Measurements from ENCODE around the gene LRRC8B. TPM values are rescaled to one million over a fixed set of nuclear protein-coding genes. Genes with fewer than 3 reads are reported as not detected.
A peak's percentile ranks its signal among the peaks of the same experiment; 100 is the strongest.
"Not testable (repeated sequence)": the region's sequence is repeated elsewhere in the genome, so short reads cannot be mapped to it uniquely, and the experiment has no call there.

Gene LRRC8B
- total RNA-seq, 1 donor from 2014 or later: 19.1 TPM

DNA sequence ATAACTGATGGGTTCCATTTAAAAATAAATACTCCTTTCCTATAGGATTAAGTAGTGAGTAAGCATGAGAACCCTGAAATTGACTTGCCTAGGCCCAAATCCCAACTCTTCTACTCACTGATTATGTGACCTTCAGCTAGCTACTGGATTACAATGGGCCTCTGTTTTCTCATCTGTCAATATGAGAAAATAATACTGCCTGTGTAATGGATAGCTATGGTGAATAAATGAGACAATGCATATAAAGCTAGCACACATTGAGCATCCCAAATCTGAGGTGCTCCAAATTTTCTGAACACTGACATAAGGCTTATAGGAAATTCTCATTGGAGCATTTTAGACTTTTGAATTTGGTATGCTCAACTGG, 103.0 kb downstream of the LRRC8B start:
- Mint-ChIP-seq H3K27me3 (no peaks in the 10 kb centered on the region), H3K4me1 (peaks cover 26% of the 10 kb centered on the region), H3K36me3 (ENCODE audit: low read depth) (peaks cover 8% of the 10 kb centered on the region), H3K9me3 (no peaks in the 10 kb centered on the region), H3K27ac (no peak overlapping the region), H3K4me3 (no peak overlapping the region)
- ATAC-seq (ENCODE audit: low read depth) (no peak), DNase-seq (no peak)
- TF ChIP-seq, protein P1, sequence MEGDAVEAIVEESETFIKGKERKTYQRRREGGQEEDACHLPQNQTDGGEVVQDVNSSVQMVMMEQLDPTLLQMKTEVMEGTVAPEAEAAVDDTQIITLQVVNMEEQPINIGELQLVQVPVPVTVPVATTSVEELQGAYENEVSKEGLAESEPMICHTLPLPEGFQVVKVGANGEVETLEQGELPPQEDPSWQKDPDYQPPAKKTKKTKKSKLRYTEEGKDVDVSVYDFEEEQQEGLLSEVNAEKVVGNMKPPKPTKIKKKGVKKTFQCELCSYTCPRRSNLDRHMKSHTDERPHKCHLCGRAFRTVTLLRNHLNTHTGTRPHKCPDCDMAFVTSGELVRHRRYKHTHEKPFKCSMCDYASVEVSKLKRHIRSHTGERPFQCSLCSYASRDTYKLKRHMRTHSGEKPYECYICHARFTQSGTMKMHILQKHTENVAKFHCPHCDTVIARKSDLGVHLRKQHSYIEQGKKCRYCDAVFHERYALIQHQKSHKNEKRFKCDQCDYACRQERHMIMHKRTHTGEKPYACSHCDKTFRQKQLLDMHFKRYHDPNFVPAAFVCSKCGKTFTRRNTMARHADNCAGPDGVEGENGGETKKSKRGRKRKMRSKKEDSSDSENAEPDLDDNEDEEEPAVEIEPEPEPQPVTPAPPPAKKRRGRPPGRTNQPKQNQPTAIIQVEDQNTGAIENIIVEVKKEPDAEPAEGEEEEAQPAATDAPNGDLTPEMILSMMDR (IDR thresholded peaks at IDR 0.05): no peak
- POLR2A ChIA-PET: interaction anchor here (0.7 to 1.2 kb wide), 2 partner anchors 138 to 194 kb away, joined by 3 read pairs; no protein-coding TSS in a partner anchor
- intact Hi-C loops (cut with micrococcal nuclease): loop anchor here (2.0 kb wide), 1 partner anchor 17 kb away; no protein-coding TSS in a partner anchor
- CTCF ChIA-PET: interaction anchor here (2.0 to 11.5 kb wide), 2 partner anchors 13 to 137 kb away, joined by 6 to 193 read pairs; no protein-coding TSS in a partner anchor

GRCh38 chr1:89629146-89629545, 104.5 kb downstream of the LRRC8B start:
- ChIA-PET POLR2A (no interaction called here), CTCF (interaction anchor here (1.5 to 11.5 kb wide), 2 partner anchors 12 to 135 kb away, joined by 5 to 193 read pairs; no protein-coding TSS in a partner anchor)
- Mint-ChIP-seq H3K4me3 (no peak overlapping the region), H3K36me3 (ENCODE audit: low read depth) (peaks cover 10% of the 10 kb centered on the region), H3K27ac (no peak overlapping the region), H3K4me1 (peaks cover 32% of the 10 kb centered on the region), H3K27me3 (no peaks in the 10 kb centered on the region), H3K9me3 (no peaks in the 10 kb centered on the region)
- DNase-seq: no peak
- TF ChIP-seq, protein P1 (IDR thresholded peaks at IDR 0.05): no peak
- intact Hi-C loops (cut with micrococcal nuclease): no loop called here
- ATAC-seq (ENCODE audit: low read depth): no peak

DNA sequence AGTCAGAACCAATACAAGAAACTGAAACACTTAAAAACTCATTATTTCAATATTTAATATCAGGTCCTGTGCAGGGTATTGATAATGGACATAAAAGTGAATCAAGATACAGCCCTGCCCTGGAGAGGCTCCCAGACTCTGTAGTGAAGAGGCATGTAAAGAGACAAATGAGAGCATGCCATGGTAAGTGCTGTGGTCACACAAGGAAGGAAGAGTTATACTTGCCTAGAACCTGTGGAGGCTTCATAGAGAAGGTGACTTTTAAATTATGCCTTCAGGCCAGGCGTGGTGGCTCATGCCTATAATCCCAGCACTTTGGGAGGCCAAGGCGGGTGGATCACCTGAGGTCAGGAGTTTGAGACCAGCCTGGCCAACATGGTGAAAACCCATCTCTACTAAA, 105.0 kb downstream of the LRRC8B start:
- ATAC-seq (ENCODE audit: low read depth); H3K4me3 Mint-ChIP-seq; H3K27ac Mint-ChIP-seq; DNase-seq; H3K9me3 Mint-ChIP-seq; H3K27me3 Mint-ChIP-seq; intact Hi-C loops (cut with micrococcal nuclease): not testable (repeated sequence)
- H3K36me3 Mint-ChIP-seq (ENCODE audit: low read depth): peaks cover 10% of the 10 kb centered on the region
- CTCF ChIA-PET: interaction anchor here (1.5 to 11.5 kb wide), 2 partner anchors 129 to 135 kb away, joined by 3 to 193 read pairs; no protein-coding TSS in a partner anchor
- POLR2A ChIA-PET: interaction anchor here (0.6 kb wide), 2 partner anchors 33 to 630 kb away, joined by 4 to 10 read pairs; no protein-coding TSS in a partner anchor
- H3K4me1 Mint-ChIP-seq: peaks cover 37% of the 10 kb centered on the region

GRCh38 chr1:89630048-89630447, 105.4 kb downstream of the LRRC8B start:
- DNase-seq (no peak), ATAC-seq (ENCODE audit: low read depth) (no peak)
- H3K27me3 Mint-ChIP-seq: no peaks in the 10 kb centered on the region
- TF ChIP-seq, protein P1 (IDR thresholded peaks at IDR 0.05): no peak
- no peak overlapping the region for H3K27ac Mint-ChIP-seq
- intact Hi-C loops (cut with micrococcal nuclease): loop anchor here (1.0 kb wide), 1 partner anchor 10 kb away; no protein-coding TSS in a partner anchor
- ChIA-PET POLR2A (interaction anchor here (0.6 kb wide), 2 partner anchors 33 to 630 kb away, joined by 4 to 10 read pairs; no protein-coding TSS in a partner anchor), CTCF (interaction anchor here (0.5 to 11.5 kb wide), 4 partner anchors 9 to 134 kb away, joined by 3 to 193 read pairs (median 8); no protein-coding TSS in a partner anchor)
- peaks cover 38% of the 10 kb centered on the region for H3K4me1 Mint-ChIP-seq
- H3K4me3 Mint-ChIP-seq: no peak overlapping the region
- peaks cover 8% of the 10 kb centered on the region for H3K36me3 Mint-ChIP-seq (ENCODE audit: low read depth)
- H3K9me3 Mint-ChIP-seq: no peaks in the 10 kb centered on the region

- intact Hi-C loops (cut with micrococcal nuclease): loop anchor here (1.0 to 2.0 kb wide), 4 partner anchors 87 to 355 kb away; no protein-coding TSS in a partner anchor
- H3K4me3 Mint-ChIP-seq: peak overlapping the region; percentile 94
- TF ChIP-seq, protein P1 (IDR thresholded peaks at IDR 0.05): no peak
- H3K9me3 Mint-ChIP-seq: no peaks in the 10 kb centered on the region
- H3K27ac Mint-ChIP-seq: peak overlapping the region; percentile 95
- ATAC-seq (ENCODE audit: low read depth) (no peak), DNase-seq (no peak)
- H3K4me1 Mint-ChIP-seq: peaks cover 37% of the 10 kb centered on the region
- peaks cover 8% of the 10 kb centered on the region for H3K36me3 Mint-ChIP-seq (ENCODE audit: low read depth)
- POLR2A ChIA-PET: interaction anchor here (0.5 to 3.2 kb wide), 9 partner anchors 20 to 135 kb away, joined by 3 to 30 read pairs (median 4); partner anchors contain the start of gene LRRC8B
- CTCF ChIA-PET: interaction anchor here (0.6 to 11.5 kb wide), 8 partner anchors 11 to 132 kb away, joined by 3 to 193 read pairs (median 6); no protein-coding TSS in a partner anchor
- no peaks in the 10 kb centered on the region for H3K27me3 Mint-ChIP-seq
Measured at GRCh38 chr1:89631816-89632656, 107.4 kb downstream of the LRRC8B start.

Measured in activated B cell treated with CpG ODN at 0.5 μM for 24 hours (primary cell).